Measurements from ENCODE around the gene CCDC24.

GRCh38 chr1:43982241-43982640 is 9.2 kb upstream of the CCDC24 start:
- TF ChIP-seq CTCF (IDR thresholded peaks at IDR 0.05) (no peak), POLR2A (IDR thresholded peaks at IDR 0.05) (no peak)
